ENCODE measurements around the gene ZC3H11A.

DNA sequence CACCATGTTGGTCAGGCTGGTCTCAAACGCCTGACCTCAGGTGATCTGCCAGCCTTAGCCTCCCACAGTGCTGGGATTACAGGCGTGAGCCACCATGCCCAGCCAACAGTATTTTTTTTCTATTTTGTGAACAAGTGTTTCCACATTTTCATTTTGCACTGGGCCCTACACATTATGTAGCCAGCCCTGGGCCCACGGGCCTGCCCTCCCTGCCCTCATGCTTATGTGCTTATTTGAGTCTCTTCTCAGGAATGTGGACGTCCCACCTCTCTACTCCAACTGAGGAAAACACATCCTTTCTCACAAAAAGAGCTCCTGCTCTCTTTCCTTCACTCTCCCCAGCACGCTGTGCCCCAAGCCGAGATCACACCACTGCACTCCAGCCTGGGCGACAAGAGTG lies 13.5 kb upstream of the ZC3H11A start:
- TF ChIP-seq, protein P1, sequence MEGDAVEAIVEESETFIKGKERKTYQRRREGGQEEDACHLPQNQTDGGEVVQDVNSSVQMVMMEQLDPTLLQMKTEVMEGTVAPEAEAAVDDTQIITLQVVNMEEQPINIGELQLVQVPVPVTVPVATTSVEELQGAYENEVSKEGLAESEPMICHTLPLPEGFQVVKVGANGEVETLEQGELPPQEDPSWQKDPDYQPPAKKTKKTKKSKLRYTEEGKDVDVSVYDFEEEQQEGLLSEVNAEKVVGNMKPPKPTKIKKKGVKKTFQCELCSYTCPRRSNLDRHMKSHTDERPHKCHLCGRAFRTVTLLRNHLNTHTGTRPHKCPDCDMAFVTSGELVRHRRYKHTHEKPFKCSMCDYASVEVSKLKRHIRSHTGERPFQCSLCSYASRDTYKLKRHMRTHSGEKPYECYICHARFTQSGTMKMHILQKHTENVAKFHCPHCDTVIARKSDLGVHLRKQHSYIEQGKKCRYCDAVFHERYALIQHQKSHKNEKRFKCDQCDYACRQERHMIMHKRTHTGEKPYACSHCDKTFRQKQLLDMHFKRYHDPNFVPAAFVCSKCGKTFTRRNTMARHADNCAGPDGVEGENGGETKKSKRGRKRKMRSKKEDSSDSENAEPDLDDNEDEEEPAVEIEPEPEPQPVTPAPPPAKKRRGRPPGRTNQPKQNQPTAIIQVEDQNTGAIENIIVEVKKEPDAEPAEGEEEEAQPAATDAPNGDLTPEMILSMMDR (IDR thresholded peaks at IDR 0.05) = no peak
- TF ChIP-seq POLR2AphosphoS5 (IDR thresholded peaks at IDR 0.05) (no peak), EP300 (IDR thresholded peaks at IDR 0.05) (no peak), POLR2A (IDR thresholded peaks at IDR 0.05; ENCODE audit: low read depth) (no peak)
